Measurements from ENCODE around the gene ZBTB40. TPM values are rescaled to one million over a fixed set of nuclear protein-coding genes. Genes with fewer than 3 reads are reported as not detected.

The ZBTB40 gene
- polyA plus RNA-seq, 1 of the 3 experiments (the other 2 are of a cell fraction) = 5.0 TPM

GRCh38 chr1:22521692-22522091 lies 70.0 kb downstream of the ZBTB40 start:
- peaks cover 16 to 91% of the 10 kb centered on the region in 2 experiments for H3K36me3 ChIP-seq (replicated peaks in 1 of 2; ENCODE audit: control insufficient read depth in 1 of 2, insufficient read depth in 2 of 2, low read length in 1 of 2)
- H3K9me3 ChIP-seq = no peaks in the 10 kb centered on the region
- TF ChIP-seq FOXM1 (IDR thresholded peaks at IDR 0.05; ENCODE audit: low read depth) (no peak), YY1 (IDR thresholded peaks at IDR 0.05; ENCODE audit: low read depth) (no peak), ELF1 (IDR thresholded peaks at IDR 0.05) (no peak), SMC3 (IDR thresholded peaks at IDR 0.05; ENCODE audit: low read depth, low read length) (no peak), MAX (IDR thresholded peaks at IDR 0.05; ENCODE audit: low read depth) (no peak), JUND (IDR thresholded peaks at IDR 0.05) (no peak), SIN3A (IDR thresholded peaks at IDR 0.05; ENCODE audit: borderline replicate concordance, low read depth, low read length) (no peak), EZH2phosphoT487 (IDR thresholded peaks at IDR 0.05; ENCODE audit: borderline replicate concordance, low read depth) (no peak), GABPA (IDR thresholded peaks at IDR 0.05; ENCODE audit: low read depth) (no peak), RCOR1 (IDR thresholded peaks at IDR 0.05; ENCODE audit: low read length) (no peak), FOXJ3 (CRISPR knock-in tag; IDR thresholded peaks at IDR 0.05) (no peak), MXI1 (IDR thresholded peaks at IDR 0.05; ENCODE audit: low read depth, low read length) (no peak), POLR2AphosphoS5 (IDR thresholded peaks at IDR 0.05; ENCODE audit: low read depth, low read length) (no peak)
- H2AFZ ChIP-seq (ENCODE audit: low read depth) = no peak overlapping the region
- POLR2A ChIA-PET = no interaction called here
- no peak for DNase-seq
- H3K9ac ChIP-seq = no peak overlapping the region
- no peak overlapping the region for H3K4me2 ChIP-seq
- H3K9me2 ChIP-seq = no peaks in the 10 kb centered on the region
- H3K27ac ChIP-seq (ENCODE audit: low read depth in 2 of 2, low read length in 1 of 2) = no peak overlapping the region
- H3K4me1 ChIP-seq (ENCODE audit: control insufficient read depth in 1 of 2, insufficient read depth in 2 of 2, low read depth in 1 of 2, low read length in 1 of 2) = peaks cover 0 to 23% of the 10 kb centered on the region in 2 experiments; a peak in 2 of 4 replicates
- no CpG with 5 or more reads among the region's 4 CpGs for WGBS (ENCODE audit: low lambda C conversion rate)
- H3K27me3 ChIP-seq (ENCODE audit: insufficient read depth) = no peaks in the 10 kb centered on the region
- H4K20me1 ChIP-seq (ENCODE audit: insufficient read depth) = no peaks in the 10 kb centered on the region
- H3F3A ChIP-seq (replicated peaks; ENCODE audit: insufficient read depth) = no peaks in the 10 kb centered on the region
- H3K79me2 ChIP-seq (ENCODE audit: insufficient read depth) = no peaks in the 10 kb centered on the region
- no peak overlapping the region for H3K4me3 ChIP-seq (ENCODE audit: low read depth in 2 of 2, low read length in 1 of 2)
- CTCF ChIA-PET = interaction anchor here (1.1 kb wide), 1 partner anchor 120 kb away, joined by 5 read pairs; no protein-coding TSS in a partner anchor

GRCh38 chr1:22522221-22522743 lies 70.6 kb downstream of the ZBTB40 start:
- H3K4me1 ChIP-seq (ENCODE audit: control insufficient read depth in 1 of 2, insufficient read depth in 2 of 2, low read depth in 1 of 2, low read length in 1 of 2) = peaks cover 0 to 23% of the 10 kb centered on the region in 2 experiments; a peak in 2 of 4 replicates
- POLR2A ChIA-PET = no interaction called here
- peaks cover 16 to 91% of the 10 kb centered on the region in 2 experiments for H3K36me3 ChIP-seq (replicated peaks in 1 of 2; ENCODE audit: control insufficient read depth in 1 of 2, insufficient read depth in 2 of 2, low read length in 1 of 2)
- no peak overlapping the region for H2AFZ ChIP-seq (ENCODE audit: low read depth)
- H3K27ac ChIP-seq (ENCODE audit: low read depth in 2 of 2, low read length in 1 of 2) = no peak overlapping the region
- no peaks in the 10 kb centered on the region for H3K79me2 ChIP-seq (ENCODE audit: insufficient read depth)
- H3K4me2 ChIP-seq = no peak overlapping the region
- TF ChIP-seq EZH2phosphoT487 (IDR thresholded peaks at IDR 0.05; ENCODE audit: borderline replicate concordance, low read depth) = no peak
- TF ChIP-seq MEF2A (IDR thresholded peaks at IDR 0.05; ENCODE audit: borderline replicate concordance, low read depth) = no peak
- TF ChIP-seq USF1 (IDR thresholded peaks at IDR 0.05; ENCODE audit: borderline replicate concordance, low read depth) = no peak
- no peak for TF ChIP-seq MXI1 (IDR thresholded peaks at IDR 0.05; ENCODE audit: low read depth, low read length)
- TF ChIP-seq NRF1 (IDR thresholded peaks at IDR 0.05; ENCODE audit: low read depth, low read length) = no peak
- no peak overlapping the region for H3K4me3 ChIP-seq (ENCODE audit: low read depth in 2 of 2, low read length in 1 of 2)
- H3K9me3 ChIP-seq = no peaks in the 10 kb centered on the region
- no peak for DNase-seq
- no peak overlapping the region for H3K9ac ChIP-seq
- no peaks in the 10 kb centered on the region for H3K9me2 ChIP-seq
- no peaks in the 10 kb centered on the region for H3K27me3 ChIP-seq (ENCODE audit: insufficient read depth)
- H3F3A ChIP-seq (replicated peaks; ENCODE audit: insufficient read depth) = no peaks in the 10 kb centered on the region
- WGBS (ENCODE audit: low lambda C conversion rate) = 92% methylated on average over 7 of the region's 7 CpGs
- CTCF ChIA-PET = interaction anchor here (1.1 kb wide), 1 partner anchor 120 kb away, joined by 5 read pairs; no protein-coding TSS in a partner anchor
- H4K20me1 ChIP-seq (ENCODE audit: insufficient read depth) = no peaks in the 10 kb centered on the region
